ENCODE data around the gene AANAT. TPM values are rescaled to one million over a fixed set of nuclear protein-coding genes. Genes with fewer than 3 reads are reported as not detected.

Gene AANAT
- total RNA-seq, 1 experiment from 2014 or later: not detected

DNA sequence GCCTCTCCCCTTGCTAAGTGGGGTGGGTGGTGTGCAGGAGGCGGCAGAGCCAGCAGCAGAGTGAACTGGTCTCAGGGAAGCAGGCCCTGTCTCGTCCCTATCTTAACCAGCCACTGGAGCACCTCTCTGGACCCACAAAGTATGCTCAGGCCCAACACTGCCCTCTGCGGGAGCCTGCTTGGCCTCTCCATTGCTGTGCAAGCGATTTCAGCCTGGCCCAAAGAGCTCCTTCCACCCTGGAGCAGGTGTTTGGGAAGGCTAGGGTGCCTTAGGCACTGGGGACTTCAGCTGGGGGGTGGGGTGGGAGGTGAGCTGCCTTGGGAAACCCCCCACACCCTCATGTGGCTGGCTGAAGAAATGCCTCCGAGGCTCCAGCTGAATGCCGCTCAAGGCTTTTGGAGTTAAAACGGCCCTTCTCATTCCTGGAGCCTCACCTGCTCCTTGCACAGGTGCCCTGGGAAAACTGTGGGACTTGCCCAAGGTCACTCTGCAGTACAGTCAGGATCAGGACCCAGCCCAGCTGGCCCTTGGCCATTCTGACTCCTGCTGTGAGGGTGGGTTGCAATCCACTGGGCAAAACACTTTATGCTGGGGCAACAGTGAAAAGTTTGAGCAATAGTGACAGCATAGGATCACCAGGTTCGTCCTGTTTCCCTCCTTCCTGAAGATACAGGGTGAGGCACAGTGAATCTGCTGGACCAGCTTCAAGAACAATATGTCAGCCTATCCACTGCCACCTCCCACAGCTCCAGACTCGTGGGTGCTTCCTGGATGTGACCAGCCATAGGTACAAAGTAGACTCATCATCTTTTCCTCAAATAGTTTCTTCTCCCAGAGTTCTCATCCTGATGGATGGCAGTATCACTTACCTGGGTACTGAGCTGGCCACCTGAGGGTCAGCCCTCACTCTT lies 8.6 kb upstream of the AANAT start (continued):
- TF ChIP-seq ELF1 (IDR thresholded peaks at IDR 0.05; ENCODE audit: borderline replicate concordance, low read depth) (no peak), SP1 (IDR thresholded peaks at IDR 0.05; ENCODE audit: low read depth) (no peak), EZH2 (IDR thresholded peaks at IDR 0.05) (no peak), CBX3 (IDR thresholded peaks at IDR 0.05; ENCODE audit: low read depth) (no peak)

- Histone ChIP-seq H3K9ac (ENCODE audit: low read length) (no peak overlapping the region), H4K20me1 (ENCODE audit: insufficient read depth) (no peaks in the 10 kb centered on the region), H2AFZ (ENCODE audit: low read depth, low read length, poor library complexity, severe bottlenecking) (no peak overlapping the region), H3K9me3 (ENCODE audit: control insufficient read depth in 1 of 2, insufficient read depth in 1 of 2, low read depth in 1 of 2, low read length in 2 of 2) (no peaks in the 10 kb centered on the region), H3K27ac (ENCODE audit: low read depth, low read length) (no peak overlapping the region), H3K4me1 (ENCODE audit: control insufficient read depth in 1 of 2, insufficient read depth in 2 of 2, low read length in 2 of 2) (peaks cover 0 to 10% of the 10 kb centered on the region in 2 experiments; a peak in 1 of 4 replicates), H3K4me3 (replicated peaks in 1 of 2; ENCODE audit: low read depth in 1 of 2, low read length in 2 of 2) (no peak overlapping the region), H3K4me2 (ENCODE audit: low read length) (no peak overlapping the region), H3K9me2 (ENCODE audit: insufficient read depth) (no peaks in the 10 kb centered on the region), H3K79me2 (ENCODE audit: insufficient read depth, low read length) (no peaks in the 10 kb centered on the region), H3K27me3 (ENCODE audit: insufficient read depth, low read length) (no peaks in the 10 kb centered on the region), H3K36me3 (ENCODE audit: control insufficient read depth in 1 of 2, insufficient read depth in 2 of 2, low read length in 2 of 2) (no peaks in the 10 kb centered on the region)
- intact Hi-C loops (cut with micrococcal nuclease): loop anchor here (1.0 to 5.0 kb wide), 2 partner anchors 47 to 163 kb away; no protein-coding TSS in a partner anchor
- RAD21 ChIA-PET (ENCODE audit: low non-redundant PET in 1 of 2, low total read pairs in 2 of 2, uncharacterized antibody in 2 of 2, unreplicated experiment in 2 of 2): interaction anchor here (0.9 to 2.3 kb wide), 3 partner anchors 46 to 51 kb away, joined by 3 to 9 read pairs (median 6); no protein-coding TSS in a partner anchor
- POLR2A ChIA-PET: no interaction called here
- CTCF ChIA-PET: interaction anchor here (1.5 to 7.9 kb wide), 9 partner anchors 46 to 221 kb away, joined by 5 to 100 read pairs (median 13); partner anchors contain the start of gene RHBDF2
- DNase-seq (ENCODE audit: low read depth, low spot score) (no peak), ATAC-seq (no peak)
- no TSS peak for BruUV-seq (replicated peaks)
- TF ChIP-seq, protein P1, sequence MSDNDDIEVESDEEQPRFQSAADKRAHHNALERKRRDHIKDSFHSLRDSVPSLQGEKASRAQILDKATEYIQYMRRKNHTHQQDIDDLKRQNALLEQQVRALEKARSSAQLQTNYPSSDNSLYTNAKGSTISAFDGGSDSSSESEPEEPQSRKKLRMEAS (IDR thresholded peaks at IDR 0.05): no peak
- TF ChIP-seq ZNF274 (IDR thresholded peaks at IDR 0.05; ENCODE audit: low read depth, low read length) (no peak), ATF3 (IDR thresholded peaks at IDR 0.05) (no peak), CTCF (IDR thresholded peaks at IDR 0.05 in 2 of 3, conservative IDR thresholded peaks at IDR 0.05 in 1 of 3; ENCODE audit: borderline replicate concordance in 1 of 3, insufficient read depth in 1 of 3, low read depth in 2 of 3, low read length in 2 of 3) (no peak), CBX3 (IDR thresholded peaks at IDR 0.05; ENCODE audit: low read depth) (no peak), EZH2phosphoT487 (IDR thresholded peaks at IDR 0.05; ENCODE audit: borderline replicate concordance) (no peak)
- TF ChIP-seq, protein P2, sequence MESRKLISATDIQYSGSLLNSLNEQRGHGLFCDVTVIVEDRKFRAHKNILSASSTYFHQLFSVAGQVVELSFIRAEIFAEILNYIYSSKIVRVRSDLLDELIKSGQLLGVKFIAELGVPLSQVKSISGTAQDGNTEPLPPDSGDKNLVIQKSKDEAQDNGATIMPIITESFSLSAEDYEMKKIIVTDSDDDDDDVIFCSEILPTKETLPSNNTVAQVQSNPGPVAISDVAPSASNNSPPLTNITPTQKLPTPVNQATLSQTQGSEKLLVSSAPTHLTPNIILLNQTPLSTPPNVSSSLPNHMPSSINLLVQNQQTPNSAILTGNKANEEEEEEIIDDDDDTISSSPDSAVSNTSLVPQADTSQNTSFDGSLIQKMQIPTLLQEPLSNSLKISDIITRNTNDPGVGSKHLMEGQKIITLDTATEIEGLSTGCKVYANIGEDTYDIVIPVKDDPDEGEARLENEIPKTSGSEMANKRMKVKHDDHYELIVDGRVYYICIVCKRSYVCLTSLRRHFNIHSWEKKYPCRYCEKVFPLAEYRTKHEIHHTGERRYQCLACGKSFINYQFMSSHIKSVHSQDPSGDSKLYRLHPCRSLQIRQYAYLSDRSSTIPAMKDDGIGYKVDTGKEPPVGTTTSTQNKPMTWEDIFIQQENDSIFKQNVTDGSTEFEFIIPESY (IDR thresholded peaks at IDR 0.05; ENCODE audit: extremely low read depth, insufficient replicate concordance, low read length): no peak
Measured at GRCh38 chr17:76459674-76460073, 7.7 kb upstream of the AANAT start.
